Panc1 (cell line): ENCODE results near the gene NME2. TPM values are rescaled to one million over a fixed set of nuclear protein-coding genes. Genes with fewer than 3 reads are reported as not detected.

ENCODE experiments used
- ATAC-seq: fragments of 200-7000 bp; cut with Tn5 transposase; 2 replicates; pipeline ENCODE4 v1.9.1; 2020; ENCODE audit warnings: mild to moderate bottlenecking, moderate library complexity
- BruUV-seq: library from RNA; stranded (reverse); fragments of 400-500 nt; replicated peaks from 2 replicates; lab custom pipeline; 2021; lab: Mats Ljungman, UMichigan
- CTCF ChIA-PET: fragments of 300-600 bp; sonication (Branson Sonifier 250); formaldehyde crosslinking; loops from one replicate; lab custom pipeline; 2022; ENCODE audit warnings: antibody characterized with exemption; lab: Charles Lee
- POLR2A ChIA-PET: fragments of 300-600 bp; sonication (Branson Sonifier 250); formaldehyde crosslinking; loops from one replicate; lab custom pipeline; 2022; ENCODE audit warnings: antibody characterized with exemption; lab: Charles Lee
- DNase-seq: peaks from one replicate; pipeline ENCODE4 v3.0.0-alpha.2; 2010; ENCODE audit warnings: low read depth, low spot score
- H3K27ac ChIP-seq: 2 replicates; pipeline ENCODE4 v1.5.1; 2011; ENCODE audit warnings: mild to moderate bottlenecking, low read length, inconsistent platforms
- H3K27me3 ChIP-seq: fragments of 200-500 bp; sonication (Bioruptor generic); 2 replicates; pipeline ENCODE4 v1.6.0; 2014; ENCODE audit warnings: low read length, inconsistent platforms; ENCODE audit not compliant: control insufficient read depth, insufficient read depth
- H3K36me3 ChIP-seq: fragments of 200-500 bp; sonication (Bioruptor generic); 2 replicates; pipeline ENCODE4 v1.5.1; 2014; ENCODE audit warnings: inconsistent platforms, mild to moderate bottlenecking, low read length, moderate library complexity; ENCODE audit not compliant: control insufficient read depth, insufficient read depth
- H3K4me1 ChIP-seq: 2 replicates; pipeline ENCODE4 v1.5.1; 2011; ENCODE audit warnings: inconsistent platforms, mild to moderate bottlenecking, low read length, moderate library complexity; ENCODE audit not compliant: control insufficient read depth, insufficient read depth
- H3K4me3 ChIP-seq, 2 experiments: 2 replicates each; pipeline ENCODE4 v1.5.1; 2011 to 2012; ENCODE audit warnings: low read depth in 2 of 2, low read length in 2 of 2, mild to moderate bottlenecking in 2 of 2, inconsistent platforms in 1 of 2, moderate library complexity in 1 of 2
- H3K9me3 ChIP-seq: fragments of 200-500 bp; sonication (Bioruptor generic); 2 replicates; pipeline ENCODE4 v1.5.1; 2014; ENCODE audit warnings: low read depth, mild to moderate bottlenecking, inconsistent platforms, low read length, moderate library complexity; ENCODE audit not compliant: control insufficient read depth, insufficient read depth
- CTCF ChIP-seq: fragments of 450-650 bp; IDR thresholded peaks from 2 replicates; pipeline ENCODE4 v1.5.1; 2017; ENCODE audit warnings: mild to moderate bottlenecking
- POLR2AphosphoS5 ChIP-seq: IDR thresholded peaks from 2 replicates; pipeline ENCODE4 v1.6.1; 2012; ENCODE audit warnings: mild to moderate bottlenecking, low read depth, low read length, moderate library complexity
- REST ChIP-seq, 2 experiments: IDR thresholded peaks; 2 replicates each; pipeline ENCODE4 v1.6.1; 2011 to 2012; ENCODE audit warnings: low read depth in 2 of 2, control low read depth in 1 of 2, low read length in 1 of 2, mild to moderate bottlenecking in 1 of 2, moderate library complexity in 1 of 2; ENCODE audit not compliant: insufficient read depth in 1 of 2
- SIN3A ChIP-seq: IDR thresholded peaks from 2 replicates; pipeline ENCODE4 v1.6.1; 2012; ENCODE audit warnings: low read depth, mild to moderate bottlenecking, low read length, moderate library complexity, borderline replicate concordance; ENCODE audit not compliant: insufficient read depth
- TCF7L2 ChIP-seq: IDR thresholded peaks from 2 replicates; pipeline ENCODE4 v1.6.1; 2011; ENCODE audit warnings: mild to moderate bottlenecking, low read depth, low read length, inconsistent platforms
- in situ Hi-C: cut with HindIII; loops from 2 replicates; pipeline ENCODE4 v1.10.0; 2016; ENCODE audit warnings: low sequenced_read_pairs, low pct_unique_long_range_greater_than_20kb
- intact Hi-C: fragments of 100-400 bp; cut with micrococcal nuclease; formaldehyde crosslinking; loops from one replicate; pipeline ENCODE4 v1.10.0; 2022; ENCODE audit not compliant: unreplicated experiment
- total RNA-seq: library from RNA; stranded (reverse); gene quantifications from one replicate; pipeline ENCODE4 v1.2.1, GENCODE V29; 2021; ENCODE audit not compliant: unreplicated experiment

Gene NME2
- total RNA-seq, 1 experiment from 2014 or later = 1,280 TPM

GRCh38 chr17:51159604-51160003 is 6.6 kb upstream of the NME2 start:
- TF ChIP-seq SIN3A = no peak
- no peak for TF ChIP-seq POLR2AphosphoS5
- no peak for TF ChIP-seq CTCF
- TF ChIP-seq REST (IDR thresholded peaks at IDR 0.05; ENCODE audit: insufficient read depth in 1 of 2, low read depth in 2 of 2, low read length in 1 of 2) = no peak
- no peak for TF ChIP-seq TCF7L2
- no TSS peak for BruUV-seq
- Histone ChIP-seq H3K9me3 (no peaks in the 10 kb centered on the region), H3K4me1 (peaks cover 9% of the 10 kb centered on the region; the same call in 1 of the 2 replicates), H3K4me3 (no peak overlapping the region), H3K27me3 (no peaks in the 10 kb centered on the region), H3K27ac (no peak overlapping the region), H3K36me3 (peaks cover 41% of the 10 kb centered on the region)
- POLR2A ChIA-PET = no interaction called here
- intact Hi-C loops = loop anchor here (10.0 kb wide), 1 partner anchor 305 kb away; no protein-coding TSS in a partner anchor
- DNase-seq (no peak), ATAC-seq (no peak)
- in situ Hi-C loops = no loop called here
- CTCF ChIA-PET = no interaction called here

GRCh38 chr17:51161541-51161940 is 4.7 kb upstream of the NME2 start:
- TF ChIP-seq TCF7L2 (no peak), REST (IDR thresholded peaks at IDR 0.05; ENCODE audit: insufficient read depth in 1 of 2, low read depth in 2 of 2, low read length in 1 of 2) (no peak), SIN3A (no peak), POLR2AphosphoS5 (no peak), CTCF (no peak)
- CTCF ChIA-PET = no interaction called here

More at GRCh38 chr17:51161541-51161940, 4.7 kb upstream of the NME2 start:
- BruUV-seq = TSS peak; percentile 37
- Histone ChIP-seq H3K36me3 (peaks cover 30% of the 10 kb centered on the region), H3K4me3 (no peak overlapping the region), H3K4me1 (peaks cover 11% of the 10 kb centered on the region), H3K9me3 (no peaks in the 10 kb centered on the region), H3K27ac (no peak overlapping the region), H3K27me3 (no peaks in the 10 kb centered on the region)
- DNase-seq = no peak
- ATAC-seq = no peak
- POLR2A ChIA-PET = no interaction called here
- intact Hi-C loops = no loop called here
- in situ Hi-C loops = no loop called here
